Activated CD4-positive, alpha-beta T cell treated with anti-CD3 and anti-CD28 coated beads, Interleukin-10, Interleukin-2, amounts not matched to agents 100 ng/mL and 50 ng/mL, durations not matched to agents 16 hours and 8 hours (primary cell): ENCODE data around the gene NPIPB6.
"Not testable (repeated sequence)": the region's sequence is repeated elsewhere in the genome, so short reads cannot be mapped to it uniquely, and the experiment has no call there.

ENCODE experiments used
- DNase-seq: peaks from one replicate; pipeline ENCODE4 v3.0.0-alpha.2; 2020

The NPIPB6 gene

GRCh38 chr16:28363408-28363807 lies at the start of gene NPIPB6:
Gene NPIPB6 (minus strand): TSS chr16:28363508. CDS start chr16:28362822, 686 bp downstream.
- not testable (repeated sequence) for DNase-seq

GRCh38 chr16:28403220-28404072 lies 40.1 kb upstream of the NPIPB6 start, which contains the start of gene EIF3CL:
Gene EIF3CL (minus strand): TSS chr16:28403841. CDS start chr16:28403618, 223 bp downstream.
- not testable (repeated sequence) for DNase-seq

- DNase-seq: not testable (repeated sequence)
These were observed 28.7 kb upstream of the NPIPB6 start for GRCh38 chr16:28392054-28392453.

GRCh38 chr16:28382177-28382867 lies 19.0 kb upstream of the NPIPB6 start:
- DNase-seq: not testable (repeated sequence)

- DNase-seq: not testable (repeated sequence)
These were observed 14.5 kb upstream of the NPIPB6 start for GRCh38 chr16:28377822-28378221.

GRCh38 chr16:28377108-28377625 lies 13.9 kb upstream of the NPIPB6 start:
- DNase-seq: not testable (repeated sequence)

GRCh38 chr16:28375115-28375514 lies 11.8 kb upstream of the NPIPB6 start:
- not testable (repeated sequence) for DNase-seq

- DNase-seq: not testable (repeated sequence)
These were observed 11.0 kb upstream of the NPIPB6 start for GRCh38 chr16:28374281-28374680.

GRCh38 chr16:28367926-28368325 lies 4.6 kb upstream of the NPIPB6 start:
- DNase-seq: not testable (repeated sequence)

GRCh38 chr16:28364268-28365173 lies 1.2 kb upstream of the NPIPB6 start:
- peak; percentile 26 for DNase-seq

GRCh38 chr16:28362600-28362999 lies 708 bp downstream of the NPIPB6 start:
- DNase-seq: not testable (repeated sequence)

- DNase-seq: not testable (repeated sequence)
These were observed 25.1 kb downstream of the NPIPB6 start for GRCh38 chr16:28338230-28338629.

GRCh38 chr16:28336940-28337710 lies 26.2 kb downstream of the NPIPB6 start:
- DNase-seq: not testable (repeated sequence)

GRCh38 chr16:28335678-28336077 lies 27.6 kb downstream of the NPIPB6 start:
- not testable (repeated sequence) for DNase-seq

- DNase-seq: not testable (repeated sequence)
These were observed 30.7 kb downstream of the NPIPB6 start for GRCh38 chr16:28332632-28333031.

GRCh38 chr16:28330981-28331380 lies 32.3 kb downstream of the NPIPB6 start:
- not testable (repeated sequence) for DNase-seq

GRCh38 chr16:28330232-28330631 lies 33.1 kb downstream of the NPIPB6 start:
- not testable (repeated sequence) for DNase-seq

- peak; percentile 69 for DNase-seq
These were observed 36.3 kb downstream of the NPIPB6 start for GRCh38 chr16:28326881-28327610.

- no peak for DNase-seq
These were observed 38.4 kb downstream of the NPIPB6 start for GRCh38 chr16:28324887-28325279.

GRCh38 chr16:28324235-28324886 lies 38.9 kb downstream of the NPIPB6 start:
- DNase-seq: no peak
